Stimulated activated CD8-positive, alpha-beta memory T cell treated with anti-CD3 and anti-CD28 coated beads, Interleukin-2, amount 100 ng/mL, for 1 hour (primary cell): Measurements from ENCODE around the gene ZCCHC14.
"Not testable (repeated sequence)": the region's sequence is repeated elsewhere in the genome, so short reads cannot be mapped to it uniquely, and the experiment has no call there.

Experiments used
- DNase-seq, 2 donors: peaks; one replicate each; pipeline ENCODE4 v3.0.0-alpha.2; 2020; ENCODE audit warnings: low read depth in 2 of 2

The ZCCHC14 gene

GRCh38 chr16:87481711-87482110 lies 11.1 kb downstream of the ZCCHC14 start:
- not testable (repeated sequence) for DNase-seq

- not testable (repeated sequence) for DNase-seq
Observed at GRCh38 chr16:87477209-87477981, 15.4 kb downstream of the ZCCHC14 start.

DNA sequence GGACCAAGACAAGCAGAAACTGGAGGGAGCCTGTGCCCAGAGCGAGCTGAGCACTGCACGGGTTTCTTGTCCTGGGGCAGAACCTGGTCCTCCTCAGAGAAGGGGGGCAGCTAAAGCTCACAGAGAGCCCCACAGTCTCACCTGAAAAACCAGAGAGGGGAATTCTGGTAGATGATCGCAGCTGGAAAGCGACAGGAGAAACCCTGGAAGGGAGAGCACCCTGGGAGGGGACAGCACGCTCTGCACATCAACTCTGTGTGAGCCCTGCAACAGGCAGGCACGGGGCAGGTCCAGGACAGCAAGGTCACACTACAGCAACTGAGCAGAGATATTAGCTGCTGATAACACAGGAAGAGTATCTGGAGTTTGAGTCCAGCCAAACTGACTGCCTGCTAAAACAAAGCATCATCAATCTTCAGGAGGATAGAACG lies 18.2 kb downstream of the ZCCHC14 start:
- DNase-seq: no peak

DNA sequence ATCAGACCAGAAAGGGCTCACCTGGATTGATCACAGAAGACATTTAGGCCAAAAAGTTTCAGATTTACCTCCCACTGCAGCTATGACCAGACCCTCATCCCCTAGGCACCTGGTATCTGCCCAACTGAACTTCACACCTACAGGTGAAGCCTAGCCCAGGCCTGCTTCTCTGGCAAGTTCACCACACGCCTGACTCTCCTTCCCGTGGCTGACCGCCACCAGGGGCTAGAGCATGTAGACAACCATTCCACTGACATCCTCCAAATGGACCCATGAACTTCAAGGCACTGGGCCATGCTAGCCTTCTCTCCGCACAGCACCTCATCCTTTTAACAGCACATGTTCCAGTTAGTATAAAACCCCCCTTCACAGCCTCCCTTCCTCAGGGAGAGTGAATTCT lies 18.8 kb downstream of the ZCCHC14 start:
- DNase-seq: no peak

DNA sequence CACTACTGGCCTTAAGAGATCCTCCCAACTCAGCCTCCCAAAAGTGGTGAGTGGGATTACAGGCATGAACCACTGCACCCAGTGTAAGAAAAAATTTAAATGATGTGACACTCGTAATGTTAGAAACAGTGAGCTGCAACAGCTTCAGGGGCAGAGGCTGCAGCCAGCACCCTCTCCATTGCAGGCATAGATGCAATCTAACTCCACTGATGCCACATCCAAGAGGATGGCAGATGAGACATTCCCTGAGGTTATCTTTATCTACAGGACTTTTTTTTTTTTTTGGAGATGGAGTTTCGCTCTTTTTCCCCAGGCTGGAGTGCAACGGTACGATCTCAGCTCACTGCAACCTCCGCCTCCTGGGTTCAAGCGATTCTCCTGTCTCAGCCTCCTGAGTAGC lies 19.9 kb downstream of the ZCCHC14 start:
- no peak for DNase-seq

- no peak for DNase-seq
Observed at GRCh38 chr16:87472142-87472778, 20.6 kb downstream of the ZCCHC14 start.

DNA sequence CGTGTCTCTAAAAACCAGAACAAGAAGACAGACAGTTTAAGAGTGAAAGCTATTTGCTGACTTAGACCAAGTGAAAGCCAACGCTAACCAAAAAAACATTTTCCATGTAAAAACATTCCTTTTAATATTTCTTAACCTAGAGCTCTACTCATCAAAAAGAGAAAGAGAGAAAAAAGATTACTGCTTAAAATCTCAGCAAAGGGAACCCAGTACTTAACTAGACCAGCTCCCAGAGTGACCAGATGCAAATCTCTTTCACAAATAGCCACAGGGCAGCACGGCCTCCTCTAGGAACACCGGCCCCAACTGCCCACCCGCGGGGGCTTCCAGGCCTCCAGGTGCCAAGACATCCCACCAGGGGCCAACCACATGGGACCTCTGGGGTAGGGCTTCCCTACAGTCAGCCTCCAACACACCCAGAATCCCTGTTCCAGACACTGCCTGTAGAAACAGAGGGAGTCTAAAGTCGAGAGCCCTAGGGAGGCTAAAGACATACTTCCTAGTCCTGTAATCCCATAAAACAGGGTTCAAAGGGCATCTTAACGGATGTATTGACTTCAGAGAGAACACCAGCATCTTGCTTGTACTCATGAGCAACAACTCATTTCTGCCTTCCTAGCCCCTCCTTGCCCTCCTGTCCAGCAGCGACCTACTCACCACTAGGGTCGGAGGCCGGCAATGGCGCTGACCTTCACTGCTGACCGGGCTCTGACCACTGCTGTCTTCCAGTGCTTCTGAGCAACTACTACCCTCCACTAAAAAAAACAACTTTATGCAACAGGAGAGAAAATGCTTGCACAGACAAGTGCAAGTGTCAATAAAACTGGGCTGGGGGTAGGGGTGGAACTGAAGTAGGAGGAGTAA lies 21.3 kb downstream of the ZCCHC14 start:
- no peak for DNase-seq

- no peak for DNase-seq
Observed at GRCh38 chr16:87470332-87470731, 22.5 kb downstream of the ZCCHC14 start.

- DNase-seq: no peak
Observed at GRCh38 chr16:87469169-87469568, 23.7 kb downstream of the ZCCHC14 start.

DNA sequence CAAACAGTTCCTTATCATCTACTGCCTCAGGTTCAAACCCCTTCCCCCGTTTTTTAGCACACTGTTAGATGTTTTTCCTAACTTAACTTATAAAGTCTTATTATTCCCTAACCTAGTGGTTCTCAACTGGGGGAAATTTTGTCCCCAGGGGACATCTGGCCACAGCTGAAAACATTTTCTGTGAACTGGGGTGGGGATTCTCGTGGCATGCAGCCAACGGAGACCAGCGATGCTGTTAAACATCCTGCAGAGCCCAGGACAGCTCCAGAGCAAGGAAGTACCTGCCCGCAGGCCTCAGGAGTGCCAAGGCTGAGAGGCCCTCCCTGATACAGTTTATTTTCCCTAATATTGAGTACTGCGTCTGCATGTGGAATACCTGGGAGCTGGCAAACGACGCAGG lies 24.3 kb downstream of the ZCCHC14 start:
- no peak for DNase-seq

DNA sequence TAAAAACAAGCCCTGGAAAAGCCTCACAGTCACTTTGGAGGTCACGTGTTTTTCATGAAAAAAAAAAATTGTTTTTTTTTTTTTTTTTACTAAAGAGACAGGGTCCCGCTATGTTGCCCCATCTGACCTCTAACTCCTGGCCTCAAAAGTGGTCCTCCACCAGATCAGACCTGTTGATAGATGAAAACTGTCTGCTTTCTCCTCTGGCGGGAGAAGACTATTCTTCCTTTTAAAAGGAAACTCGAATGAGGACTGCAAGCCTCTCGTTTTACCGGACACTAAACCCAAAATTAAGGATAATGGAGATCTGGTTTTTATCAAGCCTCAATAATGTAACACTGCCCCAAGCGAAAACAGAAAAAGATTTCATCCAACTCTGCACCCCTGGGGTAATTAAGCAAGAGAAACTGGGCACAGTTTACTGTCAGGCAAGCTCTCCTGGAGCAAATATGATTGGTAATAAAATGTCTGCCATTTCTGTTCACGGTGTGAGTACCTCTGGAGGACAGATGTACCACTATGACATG lies 25.8 kb downstream of the ZCCHC14 start:
- no peak for DNase-seq

DNA sequence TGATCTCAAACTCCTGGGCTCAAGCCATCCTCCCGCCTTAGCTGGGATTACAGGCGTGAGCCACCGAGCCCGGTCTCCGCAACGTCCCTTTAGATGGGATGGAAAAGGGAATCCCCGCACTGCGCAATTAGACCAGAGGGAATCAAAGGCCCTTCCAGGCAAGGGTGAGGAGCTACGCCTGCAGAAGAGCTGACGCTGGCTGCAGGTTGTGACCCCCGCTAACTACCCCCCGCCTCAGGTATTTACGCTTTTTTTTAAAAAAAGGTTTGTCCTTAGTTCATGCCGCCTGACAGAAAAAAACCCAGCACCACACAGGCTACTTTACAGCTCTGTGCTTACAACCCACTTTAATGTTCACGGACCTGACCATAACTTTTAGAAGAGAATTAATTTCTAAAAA lies 26.9 kb downstream of the ZCCHC14 start:
- no peak for DNase-seq

GRCh38 chr16:87465306-87465705 lies 27.5 kb downstream of the ZCCHC14 start:
- no peak for DNase-seq

DNA sequence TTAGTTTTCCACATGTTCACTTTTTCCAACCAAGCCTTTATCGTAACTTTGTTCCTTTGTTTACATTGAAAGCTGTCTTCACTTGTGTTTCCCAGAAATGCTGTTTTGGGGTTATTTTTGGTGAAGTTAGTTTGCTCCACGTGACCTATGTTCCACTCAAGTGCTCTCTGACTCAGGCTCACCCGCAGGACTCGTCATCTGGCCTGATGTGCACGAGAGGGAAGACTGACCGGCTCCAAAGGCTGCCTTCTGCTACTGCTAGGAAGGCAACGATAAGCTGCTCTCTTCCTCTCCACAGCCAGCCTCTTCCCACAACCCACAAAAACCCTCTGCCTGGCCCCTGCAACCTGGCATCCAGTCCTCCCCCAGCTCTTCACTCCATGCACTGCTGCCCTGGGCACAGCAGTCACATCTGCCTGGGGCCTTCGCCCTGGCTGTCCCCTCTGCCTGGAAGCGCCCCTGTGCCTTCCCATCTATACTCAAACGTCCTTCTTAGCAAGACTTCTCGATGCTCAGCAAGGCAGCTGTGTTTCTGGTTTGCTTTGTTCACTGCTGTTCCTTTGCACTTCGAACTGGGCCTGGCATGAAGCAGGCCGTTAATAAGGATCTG lies 28.0 kb downstream of the ZCCHC14 start:
- no peak for DNase-seq

DNA sequence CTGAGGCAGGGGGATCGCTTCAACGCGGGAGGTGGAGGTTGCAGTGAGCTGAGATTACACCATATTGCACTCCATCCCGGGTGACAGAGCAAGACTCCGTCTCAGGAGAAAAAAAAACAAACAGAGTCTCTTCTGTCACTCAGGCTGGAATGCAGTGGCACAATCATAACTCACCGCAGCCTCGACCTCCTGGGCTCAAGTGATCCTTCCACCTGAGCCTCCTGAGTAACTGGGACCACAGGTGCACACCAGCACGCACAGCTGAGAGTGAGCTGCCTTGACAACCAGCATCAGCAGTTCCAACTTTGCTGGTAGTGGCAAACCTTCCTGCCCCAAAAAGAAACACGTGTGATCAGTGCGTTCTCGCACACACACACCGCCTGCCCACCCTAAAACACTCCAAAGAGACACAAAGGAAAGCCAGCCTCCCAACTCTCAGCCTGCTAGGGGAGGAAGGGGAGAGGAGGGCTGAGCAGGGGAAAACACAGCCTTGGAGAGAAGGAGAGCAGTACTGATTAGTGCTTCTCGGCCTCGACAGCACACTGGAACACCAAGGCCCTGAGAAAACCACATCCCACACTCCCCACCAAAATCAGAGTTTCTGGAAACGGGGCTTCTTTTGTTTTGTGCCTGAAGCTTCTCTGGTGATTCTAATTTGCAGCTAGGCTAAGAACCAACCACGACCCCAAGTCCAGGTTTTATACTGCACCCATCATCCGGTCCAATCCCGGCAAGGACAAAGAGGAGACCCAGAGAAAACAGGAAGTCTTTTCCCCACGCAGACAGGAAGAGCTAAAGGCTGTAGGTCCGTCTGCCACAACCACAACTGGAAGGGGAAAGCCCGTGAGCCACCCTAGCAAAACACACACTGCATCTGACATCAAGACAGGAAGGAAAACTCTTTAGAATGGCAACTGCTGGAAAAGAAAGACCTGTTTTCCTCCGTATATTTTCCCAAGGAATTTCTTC lies 28.8 kb downstream of the ZCCHC14 start:
- DNase-seq: no peak

DNA sequence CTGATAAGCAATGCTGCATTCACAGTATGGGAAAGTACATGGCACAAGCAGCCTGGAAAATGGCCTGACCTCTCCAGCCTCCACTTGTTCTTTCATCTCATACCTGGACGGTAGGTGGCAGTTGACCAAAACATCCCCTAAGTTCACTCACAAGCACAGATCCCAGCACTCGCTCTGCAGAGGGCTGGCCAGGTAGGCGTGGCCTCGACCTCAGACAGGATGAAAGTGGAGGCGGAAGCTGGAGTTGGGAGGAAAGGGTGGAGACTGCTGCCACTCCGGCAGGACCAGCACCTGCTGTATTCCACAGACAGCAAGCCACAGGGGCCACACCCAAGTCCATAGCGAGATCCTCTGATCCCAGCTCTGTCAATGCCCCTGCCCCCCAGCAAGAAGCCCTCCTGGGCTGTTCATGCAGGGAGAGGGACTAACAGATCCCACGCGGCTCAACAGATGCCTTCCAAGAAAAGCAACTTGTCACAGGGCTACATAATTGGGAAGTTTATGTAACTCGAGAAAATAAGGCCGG lies 31.3 kb downstream of the ZCCHC14 start:
- no peak for DNase-seq

- DNase-seq: no peak
Observed at GRCh38 chr16:87460936-87461335, 31.9 kb downstream of the ZCCHC14 start.

- no peak for DNase-seq
Observed at GRCh38 chr16:87459833-87460232, 33.0 kb downstream of the ZCCHC14 start.

GRCh38 chr16:87459027-87459426 lies 33.8 kb downstream of the ZCCHC14 start:
- no peak for DNase-seq

GRCh38 chr16:87458424-87458915 lies 34.4 kb downstream of the ZCCHC14 start:
- DNase-seq: no peak
